Fibroblast of skin of left biceps (primary cell): ENCODE measurements around the gene GOLGA6L6.
"Not testable (repeated sequence)": the region's sequence is repeated elsewhere in the genome, so short reads cannot be mapped to it uniquely, and the experiment has no call there.

ENCODE experiments used
- DNase-seq, 2 experiments: peaks; one replicate each; pipeline ENCODE4 v3.0.0-alpha.2; 2013; ENCODE audit warnings: low read depth in 2 of 2

Gene GOLGA6L6, protein sequence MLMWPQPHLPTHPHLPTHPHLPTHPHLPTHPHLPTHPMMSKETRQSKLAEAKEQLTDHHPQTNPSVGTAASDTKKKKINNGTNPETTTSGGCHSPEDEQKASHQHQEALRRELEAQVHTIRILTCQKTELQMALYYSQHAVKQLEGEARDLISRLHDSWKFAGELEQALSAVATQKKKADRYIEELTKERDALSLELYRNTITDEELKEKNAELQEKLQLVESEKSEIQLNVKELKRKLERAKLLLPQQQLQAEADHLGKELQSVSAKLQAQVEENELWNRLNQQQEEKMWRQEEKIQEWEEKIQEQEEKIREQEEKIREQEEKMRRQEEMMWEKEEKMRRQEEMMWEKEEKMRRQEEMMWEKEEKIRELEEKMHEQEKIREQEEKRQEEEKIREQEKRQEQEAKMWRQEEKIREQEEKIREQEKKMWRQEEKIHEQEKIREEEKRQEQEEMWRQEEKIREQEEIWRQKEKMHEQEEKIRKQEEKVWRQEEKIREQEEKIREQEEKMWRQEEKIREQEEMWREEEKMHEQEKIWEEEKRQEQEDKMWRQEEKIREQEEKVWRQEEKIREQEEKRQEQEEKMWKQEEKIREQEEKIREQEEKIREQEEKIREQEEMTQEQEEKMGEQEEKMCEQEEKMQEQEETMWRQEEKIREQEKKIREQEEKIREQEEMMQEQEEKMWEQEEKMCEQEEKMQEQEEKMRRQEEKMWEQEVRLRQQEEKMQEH

DNA sequence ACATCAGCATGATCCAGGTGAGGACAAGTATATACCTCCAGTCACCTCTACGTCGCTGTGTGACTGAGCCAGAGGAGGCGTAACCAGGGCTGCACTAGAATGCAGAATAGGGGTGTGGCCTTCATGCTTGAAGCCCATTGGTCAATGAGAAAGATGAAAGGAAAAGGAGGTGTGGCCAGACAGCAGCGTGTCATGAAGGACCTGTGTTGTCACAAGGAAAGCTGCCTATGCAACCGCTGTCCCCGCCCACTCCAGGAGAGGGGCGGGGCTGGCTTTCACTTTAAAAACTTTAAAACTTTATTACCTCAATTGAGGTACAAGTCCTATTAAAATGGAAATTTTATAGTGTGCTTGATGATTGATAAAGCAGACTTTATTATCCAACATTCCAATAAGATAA, at the start of gene GOLGA6L6:
Gene GOLGA6L6, minus strand, starts transcription at position 101 of the 400 bp plus-strand sequence. Its CDS starts 91 bp downstream, at position 10.
- not testable (repeated sequence) for DNase-seq

DNA sequence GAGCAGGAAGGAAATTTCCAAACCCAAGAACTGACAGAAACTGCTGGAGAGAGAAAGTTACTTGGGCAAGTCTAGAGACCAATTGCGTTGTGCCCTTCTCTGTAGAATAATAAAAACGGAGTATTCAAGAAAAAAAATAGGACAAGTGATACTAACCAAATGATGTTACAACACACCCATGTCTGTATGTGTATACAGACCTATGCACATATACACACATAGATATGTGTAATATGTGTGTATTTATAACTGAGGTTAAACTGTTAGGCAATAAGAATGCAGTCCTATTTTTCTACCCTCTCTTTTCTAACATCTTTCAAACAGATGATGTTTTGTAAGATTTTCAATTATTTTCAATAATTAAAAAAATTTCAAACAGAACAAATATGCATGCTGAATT, 48.5 kb upstream of the GOLGA6L6 start:
- not testable (repeated sequence) for DNase-seq

DNA sequence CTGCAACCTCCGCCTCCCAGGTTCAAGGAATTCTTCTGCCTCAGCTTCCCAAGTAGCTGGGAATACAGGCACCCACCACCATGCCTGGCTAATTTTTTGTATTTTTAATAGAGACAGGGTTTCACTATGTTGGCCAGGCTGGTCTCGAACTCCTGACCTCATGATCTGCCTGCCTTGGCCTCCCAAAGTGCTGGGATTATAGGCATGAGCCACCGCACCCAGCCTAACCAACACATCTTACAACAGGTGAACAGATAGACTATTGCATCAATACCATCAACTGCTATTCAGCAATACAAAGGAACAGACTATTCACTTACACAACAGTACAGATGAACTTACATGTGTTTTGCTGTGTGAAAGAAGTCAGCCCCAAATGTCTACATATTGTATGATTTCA, 45.2 kb upstream of the GOLGA6L6 start:
- not testable (repeated sequence) for DNase-seq

DNA sequence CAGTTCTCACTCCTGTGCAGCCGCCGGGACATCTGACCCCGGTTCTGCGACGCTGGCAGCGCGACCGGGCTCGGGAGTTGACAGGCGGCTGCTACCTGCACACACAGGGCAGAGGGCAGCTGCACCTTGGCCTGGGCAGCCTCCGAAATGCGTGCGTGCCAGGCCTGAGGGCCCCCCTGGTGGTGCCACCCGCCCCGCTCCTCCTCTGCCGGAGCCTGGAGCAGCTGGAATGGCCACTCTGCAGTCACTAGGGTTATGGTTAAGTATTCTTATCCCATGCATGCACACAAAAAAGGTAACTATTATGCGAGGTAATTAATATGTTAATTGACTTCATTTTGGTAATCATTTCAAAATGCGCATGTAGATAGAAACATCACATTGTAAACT, 41.1 kb upstream of the GOLGA6L6 start:
- DNase-seq, result not testable (repeated sequence)

DNA sequence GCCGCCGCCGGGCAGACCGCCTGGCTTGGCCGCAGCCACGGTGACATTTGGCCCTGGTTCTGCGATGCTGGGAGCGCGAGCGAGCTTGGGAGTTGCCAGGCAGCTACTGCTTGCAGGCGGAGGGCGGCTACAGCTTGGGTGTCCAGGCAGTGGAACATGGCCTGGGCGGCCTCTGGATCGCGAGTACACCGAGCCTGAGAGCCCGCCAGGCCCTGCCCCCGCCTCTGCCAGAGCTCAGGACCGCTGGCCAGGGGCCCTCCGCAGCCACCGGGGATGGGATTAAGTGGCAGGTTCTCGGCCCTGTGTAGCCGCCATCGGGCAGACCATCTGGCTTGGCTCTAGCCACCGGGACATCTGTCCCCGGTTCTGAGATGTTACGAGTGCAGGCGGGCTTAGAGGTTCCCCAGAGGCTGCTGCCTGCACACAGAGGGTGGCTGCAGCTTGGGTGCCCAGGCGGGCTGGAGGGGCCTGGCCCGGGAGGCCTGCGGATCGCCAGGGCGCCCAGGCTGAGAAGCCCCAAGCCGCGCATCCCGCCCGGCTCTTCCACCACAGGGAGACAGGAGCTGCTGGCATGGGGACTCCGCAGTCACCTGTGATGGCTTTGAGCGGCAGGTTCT, 40.6 kb upstream of the GOLGA6L6 start:
- DNase-seq, result not testable (repeated sequence)

DNA sequence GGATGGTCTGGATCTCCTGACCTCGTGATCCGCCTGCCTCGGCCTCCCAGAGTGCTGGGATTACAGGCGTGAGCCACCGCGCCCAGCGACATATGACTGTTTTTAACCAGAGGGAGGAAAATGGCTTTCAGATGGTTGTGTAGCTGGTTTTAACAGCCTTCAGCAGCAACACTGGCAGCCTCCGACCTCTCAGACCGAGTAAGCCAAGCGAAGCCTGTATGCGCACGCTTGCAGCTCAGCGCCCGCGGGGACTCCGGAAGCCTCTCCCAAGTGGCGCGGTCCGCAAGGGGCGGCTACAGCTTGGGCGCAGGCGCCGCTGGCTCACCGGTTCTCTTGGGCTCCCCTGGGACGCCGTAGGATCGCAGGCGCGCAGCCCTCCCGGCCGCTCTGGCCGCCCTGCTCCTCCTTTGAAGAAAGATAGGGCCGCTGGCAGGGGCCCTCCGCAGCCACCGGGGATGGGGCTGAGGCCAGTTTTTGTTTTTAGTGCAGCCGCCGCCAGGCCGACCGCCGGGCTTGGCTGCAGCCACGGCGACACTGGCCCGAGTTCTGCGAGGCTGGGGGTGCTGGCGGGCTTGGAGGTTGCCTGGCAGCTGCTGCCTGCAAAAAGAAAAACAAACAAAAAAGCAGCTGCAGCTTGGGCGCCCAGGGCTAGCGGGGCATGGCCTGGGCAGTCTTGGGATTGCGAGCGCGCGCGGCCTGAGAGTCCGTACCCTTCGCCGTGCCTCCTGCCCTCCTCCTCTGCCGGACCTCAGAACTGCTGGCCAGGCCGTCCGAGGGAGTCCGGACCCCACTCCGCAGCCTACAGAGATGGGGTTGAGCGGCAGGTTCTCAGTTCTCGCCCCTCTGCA, 39.9 kb upstream of the GOLGA6L6 start:
- DNase-seq, result not testable (repeated sequence)

DNA sequence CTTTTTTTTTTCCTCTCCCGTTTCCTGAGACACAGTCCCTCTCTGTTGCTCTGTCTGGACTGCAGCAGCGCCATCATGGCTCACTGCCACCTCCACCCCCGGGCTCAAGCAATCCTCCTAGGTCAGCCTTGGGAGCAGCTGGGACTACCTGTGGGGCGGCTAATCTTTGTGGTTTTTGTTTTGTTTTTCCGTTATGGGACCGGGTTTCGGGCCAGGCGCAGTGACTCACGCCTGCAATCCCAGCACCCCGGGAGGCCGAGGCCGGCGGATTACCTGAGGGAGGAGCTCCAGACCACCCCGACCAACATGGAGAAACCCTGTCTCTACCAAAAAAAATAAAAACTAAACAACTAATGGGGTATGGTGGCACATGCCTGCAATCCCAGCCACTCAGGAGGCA, 38.1 kb upstream of the GOLGA6L6 start:
- DNase-seq, result not testable (repeated sequence)

DNA sequence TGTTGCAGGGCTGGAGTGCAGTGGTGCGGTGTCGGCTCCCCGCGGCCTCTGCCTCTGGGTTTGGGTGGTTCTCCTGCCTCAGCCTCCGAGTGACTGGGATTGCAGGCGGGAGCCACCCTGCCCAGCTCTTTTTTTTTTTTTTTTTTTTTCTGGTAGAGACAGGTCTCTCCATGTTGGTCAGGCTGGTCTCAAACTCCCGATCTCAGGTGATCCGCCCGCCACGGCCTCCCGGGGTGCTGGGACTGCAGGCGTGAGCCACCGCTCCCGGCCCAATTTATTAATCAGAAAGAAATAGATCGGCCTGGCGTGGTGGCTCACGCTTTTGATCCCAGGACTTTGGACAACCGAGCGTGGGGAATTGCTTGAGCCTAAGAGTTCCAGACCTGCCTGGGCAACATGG, 9.7 kb upstream of the GOLGA6L6 start:
- not testable (repeated sequence) for DNase-seq

DNA sequence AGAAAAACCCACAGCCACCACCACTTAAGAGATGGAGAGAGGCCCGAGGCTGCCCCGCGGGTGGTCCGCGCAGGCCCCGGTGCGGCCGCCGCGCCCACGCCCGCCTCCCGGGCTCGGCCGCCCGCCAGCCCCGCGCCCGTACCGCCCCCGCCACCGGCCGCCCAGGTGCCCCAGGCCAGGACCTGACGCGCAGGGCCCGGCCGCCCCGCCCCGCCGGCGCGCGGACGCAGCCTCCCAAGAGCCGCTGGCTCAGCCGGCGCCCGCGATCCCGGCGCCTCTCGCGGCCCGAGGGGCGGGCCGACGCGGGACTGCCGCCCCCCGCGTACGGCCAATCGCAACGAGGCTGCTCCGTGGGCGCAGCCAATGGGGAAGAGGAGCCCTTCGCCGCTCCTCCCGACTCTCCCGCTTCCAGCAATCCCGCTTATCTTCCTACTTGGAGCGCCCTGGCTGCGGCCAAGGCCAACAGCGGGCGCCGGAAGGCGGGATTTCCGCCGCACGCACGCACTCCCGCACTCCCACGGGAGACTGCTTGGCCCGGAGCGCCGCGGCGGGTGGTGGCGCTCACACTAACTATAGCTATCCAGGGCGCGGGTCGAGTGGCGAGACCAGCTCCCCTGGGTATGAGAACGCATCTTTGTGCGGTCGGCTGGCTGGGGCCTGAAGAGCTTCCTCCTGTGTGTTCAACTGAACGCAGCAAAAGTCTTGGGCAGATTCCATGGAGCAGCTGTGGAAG, 35.5 kb downstream of the GOLGA6L6 start:
- not testable (repeated sequence) for DNase-seq

DNA sequence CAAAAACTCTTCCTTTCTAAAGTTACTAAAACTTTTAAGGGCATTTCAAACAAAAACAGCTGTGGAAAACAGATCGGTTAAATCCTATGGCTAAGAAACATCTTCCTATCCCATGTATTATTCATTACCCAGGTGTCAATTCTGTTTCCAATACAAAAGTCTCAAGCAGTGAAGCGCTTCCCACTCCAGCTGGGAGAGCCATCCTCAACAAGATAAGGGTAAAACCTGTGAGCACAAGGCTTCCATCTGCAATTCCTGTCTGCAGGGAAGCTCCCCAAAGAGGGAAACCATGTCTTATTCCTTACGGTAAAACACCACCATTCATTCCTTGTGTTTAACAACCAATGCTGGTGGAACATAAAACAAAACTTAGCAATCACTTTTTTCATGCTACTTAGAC, 38.8 kb downstream of the GOLGA6L6 start:
- DNase-seq, result not testable (repeated sequence)

DNA sequence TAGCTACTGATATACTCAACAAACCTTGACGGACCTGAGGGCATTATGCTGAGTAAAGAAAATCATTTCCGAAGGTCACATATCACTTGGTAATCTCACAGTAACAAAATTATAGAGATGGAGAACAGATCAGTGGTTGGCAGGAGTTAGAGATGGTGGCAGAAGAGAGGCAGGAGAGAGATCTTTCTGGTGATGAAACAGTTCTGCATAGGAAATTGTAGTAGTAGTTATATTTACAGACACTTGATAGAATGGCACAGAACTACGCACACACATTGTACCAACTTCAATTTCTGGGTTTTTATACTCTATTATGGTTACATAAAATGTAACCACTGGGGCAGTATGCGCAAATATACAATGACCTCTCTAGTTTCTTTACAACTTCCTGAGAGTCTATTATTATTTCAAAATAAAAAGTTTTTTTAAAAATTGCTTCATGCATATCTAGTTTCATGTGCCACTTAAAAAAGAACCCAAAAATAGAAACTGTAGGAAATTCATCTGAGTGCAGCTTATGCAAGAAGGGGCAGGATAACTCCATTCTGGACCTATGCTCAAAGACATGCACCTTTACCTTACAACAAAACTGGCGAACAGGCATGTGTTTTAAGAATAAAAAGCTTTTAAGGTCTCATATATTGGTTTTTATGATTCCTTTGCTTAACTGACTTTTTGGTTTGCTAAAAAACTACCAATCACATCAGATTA, 39.9 kb downstream of the GOLGA6L6 start:
- DNase-seq, result not testable (repeated sequence)

DNA sequence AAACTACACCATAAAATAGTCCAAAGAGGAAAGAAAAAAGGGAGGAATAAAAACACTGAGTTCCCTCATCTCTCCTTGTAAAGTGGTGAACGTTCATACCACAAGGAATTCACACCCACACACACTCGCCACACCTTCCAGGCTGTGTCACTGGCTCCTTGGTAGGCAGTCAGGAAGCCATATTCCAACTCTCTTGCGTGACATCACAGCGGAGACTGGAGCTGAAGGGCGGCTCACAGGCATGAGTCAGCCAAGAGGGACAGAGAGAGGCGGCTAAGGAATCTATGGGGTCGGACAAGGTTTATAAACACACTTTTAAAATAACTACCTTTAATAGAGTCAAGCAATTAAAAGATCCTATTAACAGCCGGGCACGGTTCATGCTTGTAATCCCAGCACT, 43.8 kb downstream of the GOLGA6L6 start:
- DNase-seq, result not testable (repeated sequence)

DNA sequence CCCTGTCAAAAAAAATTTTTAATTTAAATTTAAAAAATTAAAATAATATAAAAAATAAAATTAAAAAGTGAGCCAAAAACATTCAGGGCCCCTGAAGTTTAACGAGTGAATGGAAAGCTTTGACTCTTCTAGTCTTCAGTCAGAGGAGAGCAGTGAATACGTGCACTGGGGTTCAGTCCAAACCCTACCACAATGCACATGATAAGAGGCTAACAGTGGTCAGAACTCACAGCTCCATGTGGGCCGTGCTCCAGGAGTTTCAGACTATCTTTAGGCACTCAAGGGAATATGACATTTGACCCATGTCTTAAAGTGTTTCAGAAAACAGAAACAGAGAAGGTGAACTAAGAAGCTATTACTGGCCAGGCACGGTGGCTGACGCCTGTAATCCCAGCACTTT, 48.6 kb downstream of the GOLGA6L6 start:
- DNase-seq, result not testable (repeated sequence)

DNA sequence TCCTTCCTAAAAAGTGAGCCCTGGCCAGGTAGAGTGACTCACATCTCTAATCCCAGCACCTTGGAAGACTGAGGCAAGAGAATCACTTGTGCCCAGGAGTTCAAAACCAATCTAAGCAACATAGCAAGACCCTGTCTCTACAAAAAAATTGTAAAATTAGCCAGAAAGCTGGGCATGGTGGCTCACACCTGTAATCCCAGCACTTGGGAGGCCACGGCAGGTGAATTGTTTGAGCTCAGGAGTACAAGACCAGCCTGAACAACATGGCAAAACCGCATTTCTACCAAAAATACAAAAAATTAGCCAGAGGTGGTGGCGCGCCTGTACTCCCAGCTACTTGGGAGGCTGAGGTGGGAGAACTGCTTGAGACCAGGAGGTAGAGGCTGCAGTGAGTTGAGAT, 49.0 kb downstream of the GOLGA6L6 start:
- DNase-seq, result not testable (repeated sequence)

DNA sequence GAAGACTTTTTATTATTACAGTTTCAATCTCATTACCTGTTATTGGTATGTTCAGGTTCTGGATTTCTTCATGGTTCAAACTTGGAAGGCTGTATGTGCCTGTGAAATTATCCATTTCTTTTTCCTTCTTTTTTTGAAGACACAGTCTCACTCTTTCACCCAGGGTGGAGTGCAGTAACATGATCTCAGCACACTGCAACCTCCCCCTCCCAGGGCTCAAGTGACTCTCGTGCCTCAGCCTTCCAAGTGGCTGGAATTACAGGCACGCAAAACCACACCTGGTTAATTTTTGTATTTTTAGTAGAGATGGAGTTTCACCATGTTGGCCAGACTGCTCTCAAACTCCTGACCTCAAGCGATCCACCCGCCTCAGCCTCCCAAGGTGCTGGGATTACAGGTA, 52.3 kb downstream of the GOLGA6L6 start:
- DNase-seq, result not testable (repeated sequence)
